HEK293 (cell line): ENCODE results near the gene HYAL3.

Experiments
- CTCF ChIA-PET: fragments of 350-600 bp; formaldehyde crosslinking; extraction: SDS; loops from one replicate; lab custom pipeline; 2021; ENCODE audit warnings: antibody characterized with exemption; lab: Yijun Ruan, JAX
- POLR2A ChIA-PET: fragments of 300-600 bp; formaldehyde crosslinking; extraction: SDS; loops from one replicate; lab custom pipeline; 2020; ENCODE audit warnings: antibody characterized with exemption, inconsistent platforms; lab: Yijun Ruan, JAX
- H3K27ac ChIP-seq: fragments of 200-500 bp; sonication (Bioruptor generic); 2 replicates; pipeline ENCODE4 v1.5.1; 2014; ENCODE audit warnings: low read depth, low read length, control low read depth, inconsistent platforms; ENCODE audit errors: extremely low read depth
- H3K36me3 ChIP-seq, 2 experiments: fragments of 200-500 bp in 1 of 2; sonication (Bioruptor generic) in 1 of 2; 1 replicate in 1 of 2; 2 replicates in 1 of 2; pipeline ENCODE4 v1.5.1; 2014 to 2017; ENCODE audit warnings: inconsistent platforms in 2 of 2, low read length in 2 of 2; ENCODE audit not compliant: control insufficient read depth in 2 of 2, insufficient read depth in 1 of 2
- H3K4me1 ChIP-seq: fragments of 200-500 bp; sonication (Bioruptor generic); 2 replicates; pipeline ENCODE4 v1.5.1; 2014; ENCODE audit warnings: mild to moderate bottlenecking, low read length, inconsistent platforms; ENCODE audit not compliant: control insufficient read depth, insufficient read depth
- H3K4me3 ChIP-seq: 2 replicates; pipeline ENCODE4 v1.5.1; 2011; ENCODE audit warnings: low read depth, mild to moderate bottlenecking, control low read depth, low read length, moderate library complexity
- H3K9me3 ChIP-seq: fragments of 200-500 bp; sonication (Bioruptor generic); 2 replicates; pipeline ENCODE4 v1.5.1; 2014; ENCODE audit warnings: low read depth, low read length, inconsistent platforms; ENCODE audit not compliant: control insufficient read depth, insufficient read depth
- GFI1B ChIP-seq: fragments of 450-650 bp; formaldehyde crosslinking; IDR thresholded peaks from 2 replicates; pipeline ENCODE4 v1.5.1; 2016; ENCODE audit warnings: missing biosample characterization, missing genetic modification characterization
- GLIS1 ChIP-seq: fragments of 450-650 bp; formaldehyde crosslinking; IDR thresholded peaks from 2 replicates; pipeline ENCODE4 v1.5.1; 2016; ENCODE audit warnings: missing biosample characterization, missing genetic modification characterization
- IKZF3 ChIP-seq: fragments of 450-650 bp; IDR thresholded peaks from 2 replicates; pipeline ENCODE4 v1.5.0; 2018; ENCODE audit warnings: missing biosample characterization, mild to moderate bottlenecking, missing genetic modification characterization, moderate library complexity
- KLF1 ChIP-seq: fragments of 450-650 bp; formaldehyde crosslinking; IDR thresholded peaks from 2 replicates; pipeline ENCODE4 v1.5.1; 2016; ENCODE audit warnings: missing biosample characterization, missing genetic modification characterization
- KLF7 ChIP-seq: fragments of 450-650 bp; formaldehyde crosslinking; IDR thresholded peaks from 2 replicates; pipeline ENCODE4 v1.5.1; 2016; ENCODE audit warnings: missing biosample characterization, missing genetic modification characterization, borderline replicate concordance
- KLF8 ChIP-seq: fragments of 450-650 bp; formaldehyde crosslinking; IDR thresholded peaks from 2 replicates; pipeline ENCODE4 v1.5.1; 2016; ENCODE audit warnings: missing biosample characterization, missing genetic modification characterization
- OSR2 ChIP-seq: fragments of 450-650 bp; formaldehyde crosslinking; IDR thresholded peaks from 2 replicates; pipeline ENCODE4 v1.5.1; 2016; ENCODE audit warnings: missing biosample characterization, missing genetic modification characterization
- SCRT1 ChIP-seq: fragments of 450-650 bp; formaldehyde crosslinking; IDR thresholded peaks from 2 replicates; pipeline ENCODE4 v1.5.1; 2016; ENCODE audit warnings: missing biosample characterization, missing genetic modification characterization, borderline replicate concordance
- SCRT2 ChIP-seq: fragments of 450-650 bp; formaldehyde crosslinking; IDR thresholded peaks from 2 replicates; pipeline ENCODE4 v1.5.1; 2016; ENCODE audit warnings: missing biosample characterization, missing genetic modification characterization
- SP2 ChIP-seq: fragments of 450-650 bp; formaldehyde crosslinking; IDR thresholded peaks from 2 replicates; pipeline ENCODE4 v1.5.1; 2016; ENCODE audit warnings: missing biosample characterization, missing genetic modification characterization
- ZBTB20 ChIP-seq: fragments of 450-650 bp; formaldehyde crosslinking; IDR thresholded peaks from 2 replicates; pipeline ENCODE4 v1.5.1; 2016; ENCODE audit warnings: missing biosample characterization, missing genetic modification characterization
- ZBTB48 ChIP-seq: fragments of 450-650 bp; formaldehyde crosslinking; IDR thresholded peaks from 2 replicates; pipeline ENCODE4 v1.5.1; 2016; ENCODE audit warnings: missing biosample characterization, missing genetic modification characterization
- ZFHX2 ChIP-seq: fragments of 450-650 bp; formaldehyde crosslinking; conservative IDR thresholded peaks from 2 replicates; pipeline ENCODE4 v1.5.1; 2016; ENCODE audit warnings: missing biosample characterization, missing genetic modification characterization
- ZIC2 ChIP-seq: fragments of 450-650 bp; formaldehyde crosslinking; IDR thresholded peaks from 2 replicates; pipeline ENCODE4 v1.5.1; 2016; ENCODE audit warnings: missing biosample characterization, missing genetic modification characterization
- ZNF112 ChIP-seq: fragments of 450-650 bp; formaldehyde crosslinking; IDR thresholded peaks from 2 replicates; pipeline ENCODE4 v1.5.0; 2017; ENCODE audit warnings: missing biosample characterization, missing genetic modification characterization
- ZNF202 ChIP-seq: fragments of 450-650 bp; formaldehyde crosslinking; IDR thresholded peaks from 2 replicates; pipeline ENCODE4 v1.5.1; 2016; ENCODE audit warnings: missing biosample characterization, missing genetic modification characterization, borderline replicate concordance
- ZNF24 ChIP-seq: fragments of 450-650 bp; formaldehyde crosslinking; IDR thresholded peaks from 2 replicates; pipeline ENCODE4 v1.5.1; 2016; ENCODE audit warnings: missing biosample characterization, missing genetic modification characterization
- ZNF324 ChIP-seq: fragments of 450-650 bp; formaldehyde crosslinking; IDR thresholded peaks from 2 replicates; pipeline ENCODE4 v1.5.1; 2016; ENCODE audit warnings: missing biosample characterization, missing genetic modification characterization
- ZNF530 ChIP-seq: fragments of 450-650 bp; formaldehyde crosslinking; IDR thresholded peaks from 2 replicates; pipeline ENCODE4 v1.5.1; 2016; ENCODE audit warnings: low read depth, missing biosample characterization, missing genetic modification characterization
- ZNF747 ChIP-seq: fragments of 450-650 bp; formaldehyde crosslinking; IDR thresholded peaks from 2 replicates; pipeline ENCODE4 v1.5.1; 2016; ENCODE audit warnings: missing biosample characterization, missing genetic modification characterization
- ZSCAN30 ChIP-seq: fragments of 450-650 bp; IDR thresholded peaks from 2 replicates; pipeline ENCODE4 v1.5.1; 2018; ENCODE audit warnings: missing biosample characterization, mild to moderate bottlenecking, missing genetic modification characterization, moderate library complexity
- ZXDB ChIP-seq: fragments of 450-650 bp; formaldehyde crosslinking; IDR thresholded peaks from 2 replicates; pipeline ENCODE4 v1.5.1; 2016; ENCODE audit warnings: missing biosample characterization, missing genetic modification characterization
- TF ChIP-seq, protein P1 (sequence below): fragments of 450-650 bp; formaldehyde crosslinking; IDR thresholded peaks from 2 replicates; pipeline ENCODE4 v1.5.1; 2016; ENCODE audit warnings: missing biosample characterization, missing genetic modification characterization
- TF ChIP-seq, protein P2 (sequence below): fragments of 450-650 bp; formaldehyde crosslinking; IDR thresholded peaks from 2 replicates; pipeline ENCODE4 v1.5.1; 2016; ENCODE audit warnings: missing biosample characterization, missing genetic modification characterization
- TF ChIP-seq, protein P3 (sequence below): fragments of 450-650 bp; formaldehyde crosslinking; conservative IDR thresholded peaks from 2 replicates; pipeline ENCODE4 v1.5.1; 2016; ENCODE audit warnings: low read depth, missing biosample characterization, missing genetic modification characterization

Gene HYAL3

GRCh38 chr3:50246517-50246954 is 52.7 kb downstream of the HYAL3 start (continued):
- TF ChIP-seq GFI1B (no peak), GLIS1 (tag by site-specific recombination) (peak; percentile 89), ZNF747 (no peak), ZFHX2 (tag by site-specific recombination) (peak; percentile 94), ZIC2 (peak; percentile 36), OSR2 (tag by site-specific recombination) (0 out of 2 replicates have a peak, but pooled peaks have one; percentile 44), ZBTB20 (peak; percentile 86), SP2 (tag by site-specific recombination) (peak; percentile 48), ZNF202 (tag by site-specific recombination) (no peak)
- TF ChIP-seq, protein P1, sequence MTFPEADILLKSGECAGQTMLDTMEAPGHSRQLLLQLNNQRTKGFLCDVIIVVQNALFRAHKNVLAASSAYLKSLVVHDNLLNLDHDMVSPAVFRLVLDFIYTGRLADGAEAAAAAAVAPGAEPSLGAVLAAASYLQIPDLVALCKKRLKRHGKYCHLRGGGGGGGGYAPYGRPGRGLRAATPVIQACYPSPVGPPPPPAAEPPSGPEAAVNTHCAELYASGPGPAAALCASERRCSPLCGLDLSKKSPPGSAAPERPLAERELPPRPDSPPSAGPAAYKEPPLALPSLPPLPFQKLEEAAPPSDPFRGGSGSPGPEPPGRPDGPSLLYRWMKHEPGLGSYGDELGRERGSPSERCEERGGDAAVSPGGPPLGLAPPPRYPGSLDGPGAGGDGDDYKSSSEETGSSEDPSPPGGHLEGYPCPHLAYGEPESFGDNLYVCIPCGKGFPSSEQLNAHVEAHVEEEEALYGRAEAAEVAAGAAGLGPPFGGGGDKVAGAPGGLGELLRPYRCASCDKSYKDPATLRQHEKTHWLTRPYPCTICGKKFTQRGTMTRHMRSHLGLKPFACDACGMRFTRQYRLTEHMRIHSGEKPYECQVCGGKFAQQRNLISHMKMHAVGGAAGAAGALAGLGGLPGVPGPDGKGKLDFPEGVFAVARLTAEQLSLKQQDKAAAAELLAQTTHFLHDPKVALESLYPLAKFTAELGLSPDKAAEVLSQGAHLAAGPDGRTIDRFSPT (tag by site-specific recombination), result 0 out of 2 replicates have a peak, but pooled peaks have one; percentile 24
- TF ChIP-seq, protein P2, sequence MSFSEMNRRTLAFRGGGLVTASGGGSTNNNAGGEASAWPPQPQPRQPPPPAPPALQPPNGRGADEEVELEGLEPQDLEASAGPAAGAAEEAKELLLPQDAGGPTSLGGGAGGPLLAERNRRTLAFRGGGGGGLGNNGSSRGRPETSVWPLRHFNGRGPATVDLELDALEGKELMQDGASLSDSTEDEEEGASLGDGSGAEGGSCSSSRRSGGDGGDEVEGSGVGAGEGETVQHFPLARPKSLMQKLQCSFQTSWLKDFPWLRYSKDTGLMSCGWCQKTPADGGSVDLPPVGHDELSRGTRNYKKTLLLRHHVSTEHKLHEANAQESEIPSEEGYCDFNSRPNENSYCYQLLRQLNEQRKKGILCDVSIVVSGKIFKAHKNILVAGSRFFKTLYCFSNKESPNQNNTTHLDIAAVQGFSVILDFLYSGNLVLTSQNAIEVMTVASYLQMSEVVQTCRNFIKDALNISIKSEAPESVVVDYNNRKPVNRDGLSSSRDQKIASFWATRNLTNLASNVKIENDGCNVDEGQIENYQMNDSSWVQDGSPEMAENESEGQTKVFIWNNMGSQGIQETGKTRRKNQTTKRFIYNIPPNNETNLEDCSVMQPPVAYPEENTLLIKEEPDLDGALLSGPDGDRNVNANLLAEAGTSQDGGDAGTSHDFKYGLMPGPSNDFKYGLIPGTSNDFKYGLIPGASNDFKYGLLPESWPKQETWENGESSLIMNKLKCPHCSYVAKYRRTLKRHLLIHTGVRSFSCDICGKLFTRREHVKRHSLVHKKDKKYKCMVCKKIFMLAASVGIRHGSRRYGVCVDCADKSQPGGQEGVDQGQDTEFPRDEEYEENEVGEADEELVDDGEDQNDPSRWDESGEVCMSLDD (tag by site-specific recombination), result no peak; the same call in 1 of the 2 replicates

GRCh38 chr3:50245831-50246516 is 53.2 kb downstream of the HYAL3 start:
- Histone ChIP-seq H3K4me3 (peak overlapping the region; percentile 26), H3K9me3 (no peaks in the 10 kb centered on the region), H3K36me3 (peaks cover 0 to 3% of the 10 kb centered on the region in 2 experiments; a peak in 2 of 3 replicates), H3K27ac (peak overlapping the region; percentile 43), H3K4me1 (peaks cover 6% of the 10 kb centered on the region; the same call in 1 of the 2 replicates)
- ChIA-PET CTCF (interaction anchor here (0.6 to 5.5 kb wide), 26 partner anchors 9 to 455 kb away, joined by 3 to 71 read pairs (median 5); partner anchors contain the start of genes GNAI2, GNAT1, IFRD2 and LSMEM2), POLR2A (interaction anchor here (0.7 to 1.8 kb wide), 4 partner anchors 10 to 19 kb away, joined by 3 to 17 read pairs (median 6); partner anchors contain the start of gene GNAI2)
- TF ChIP-seq ZXDB (tag by site-specific recombination), result peak; percentile 44; the same call in 1 of the 2 replicates
- TF ChIP-seq ZNF24 (tag by site-specific recombination), result peak; percentile 60; the same call in 1 of the 2 replicates
- TF ChIP-seq ZBTB48 (tag by site-specific recombination), result peak; percentile 83
- peak; percentile 61; the same call in 1 of the 2 replicates for TF ChIP-seq ZSCAN30 (tag by site-specific recombination)
- TF ChIP-seq SCRT2 (tag by site-specific recombination), result 0 out of 2 replicates have a peak, but pooled peaks have one; percentile 13
- peak; percentile 31; the same call in 1 of the 2 replicates for TF ChIP-seq KLF1 (tag by site-specific recombination)
- TF ChIP-seq KLF7, result peak; percentile 29; the same call in 1 of the 2 replicates
- TF ChIP-seq ZNF112 (tag by site-specific recombination), result no peak
- peak; percentile 51; the same call in 1 of the 2 replicates for TF ChIP-seq ZNF324 (tag by site-specific recombination)
- TF ChIP-seq ZNF530, result no peak
- no peak for TF ChIP-seq SCRT1 (tag by site-specific recombination)
- TF ChIP-seq, protein P2 (tag by site-specific recombination), result peak; percentile 80; the same call in 1 of the 2 replicates
- TF ChIP-seq KLF8, result peak; percentile 43; the same call in 1 of the 2 replicates
- 0 out of 2 replicates have a peak, but pooled peaks have one; percentile 15 for TF ChIP-seq IKZF3 (tag by site-specific recombination)
- TF ChIP-seq, protein P3, sequence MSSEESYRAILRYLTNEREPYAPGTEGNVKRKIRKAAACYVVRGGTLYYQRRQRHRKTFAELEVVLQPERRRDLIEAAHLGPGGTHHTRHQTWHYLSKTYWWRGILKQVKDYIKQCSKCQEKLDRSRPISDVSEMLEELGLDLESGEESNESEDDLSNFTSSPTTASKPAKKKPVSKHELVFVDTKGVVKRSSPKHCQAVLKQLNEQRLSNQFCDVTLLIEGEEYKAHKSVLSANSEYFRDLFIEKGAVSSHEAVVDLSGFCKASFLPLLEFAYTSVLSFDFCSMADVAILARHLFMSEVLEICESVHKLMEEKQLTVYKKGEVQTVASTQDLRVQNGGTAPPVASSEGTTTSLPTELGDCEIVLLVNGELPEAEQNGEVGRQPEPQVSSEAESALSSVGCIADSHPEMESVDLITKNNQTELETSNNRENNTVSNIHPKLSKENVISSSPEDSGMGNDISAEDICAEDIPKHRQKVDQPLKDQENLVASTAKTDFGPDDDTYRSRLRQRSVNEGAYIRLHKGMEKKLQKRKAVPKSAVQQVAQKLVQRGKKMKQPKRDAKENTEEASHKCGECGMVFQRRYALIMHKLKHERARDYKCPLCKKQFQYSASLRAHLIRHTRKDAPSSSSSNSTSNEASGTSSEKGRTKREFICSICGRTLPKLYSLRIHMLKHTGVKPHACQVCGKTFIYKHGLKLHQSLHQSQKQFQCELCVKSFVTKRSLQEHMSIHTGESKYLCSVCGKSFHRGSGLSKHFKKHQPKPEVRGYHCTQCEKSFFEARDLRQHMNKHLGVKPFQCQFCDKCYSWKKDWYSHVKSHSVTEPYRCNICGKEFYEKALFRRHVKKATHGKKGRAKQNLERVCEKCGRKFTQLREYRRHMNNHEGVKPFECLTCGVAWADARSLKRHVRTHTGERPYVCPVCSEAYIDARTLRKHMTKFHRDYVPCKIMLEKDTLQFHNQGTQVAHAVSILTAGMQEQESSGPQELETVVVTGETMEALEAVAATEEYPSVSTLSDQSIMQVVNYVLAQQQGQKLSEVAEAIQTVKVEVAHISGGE (tag by site-specific recombination), result peak; percentile 34; the same call in 1 of the 2 replicates
